Coronary artery (tissue), 2 donors: ENCODE measurements around the gene IL2RA.

Experiments
- DNase-seq: peaks from one replicate; pipeline ENCODE4 v3.0.0-alpha.2; 2017; ENCODE audit warnings: low spot score
- H3K27ac ChIP-seq, 2 donors: fragments of 200-600 bp; sonication (generic); one replicate each; pipeline ENCODE4 v1.5.1; 2016 to 2019
- H3K4me3 ChIP-seq: fragments of 200-600 bp; sonication (generic); 2 replicates; pipeline ENCODE4 v1.5.1; 2016; ENCODE audit warnings: mild to moderate bottlenecking, moderate library complexity
- TF ChIP-seq, protein P1 (sequence below): fragments of 200-600 bp; sonication (generic); IDR thresholded peaks from one replicate; pipeline ENCODE4 v1.5.1; 2019; ENCODE audit warnings: antibody characterized with exemption

Gene IL2RA

GRCh38 chr10:6030217-6030616, 31.9 kb downstream of the IL2RA start:
- DNase-seq: no peak
- no peak overlapping the region for H3K4me3 ChIP-seq
- H3K27ac ChIP-seq: no peak overlapping the region
- TF ChIP-seq, protein P1, sequence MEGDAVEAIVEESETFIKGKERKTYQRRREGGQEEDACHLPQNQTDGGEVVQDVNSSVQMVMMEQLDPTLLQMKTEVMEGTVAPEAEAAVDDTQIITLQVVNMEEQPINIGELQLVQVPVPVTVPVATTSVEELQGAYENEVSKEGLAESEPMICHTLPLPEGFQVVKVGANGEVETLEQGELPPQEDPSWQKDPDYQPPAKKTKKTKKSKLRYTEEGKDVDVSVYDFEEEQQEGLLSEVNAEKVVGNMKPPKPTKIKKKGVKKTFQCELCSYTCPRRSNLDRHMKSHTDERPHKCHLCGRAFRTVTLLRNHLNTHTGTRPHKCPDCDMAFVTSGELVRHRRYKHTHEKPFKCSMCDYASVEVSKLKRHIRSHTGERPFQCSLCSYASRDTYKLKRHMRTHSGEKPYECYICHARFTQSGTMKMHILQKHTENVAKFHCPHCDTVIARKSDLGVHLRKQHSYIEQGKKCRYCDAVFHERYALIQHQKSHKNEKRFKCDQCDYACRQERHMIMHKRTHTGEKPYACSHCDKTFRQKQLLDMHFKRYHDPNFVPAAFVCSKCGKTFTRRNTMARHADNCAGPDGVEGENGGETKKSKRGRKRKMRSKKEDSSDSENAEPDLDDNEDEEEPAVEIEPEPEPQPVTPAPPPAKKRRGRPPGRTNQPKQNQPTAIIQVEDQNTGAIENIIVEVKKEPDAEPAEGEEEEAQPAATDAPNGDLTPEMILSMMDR: no peak

DNA sequence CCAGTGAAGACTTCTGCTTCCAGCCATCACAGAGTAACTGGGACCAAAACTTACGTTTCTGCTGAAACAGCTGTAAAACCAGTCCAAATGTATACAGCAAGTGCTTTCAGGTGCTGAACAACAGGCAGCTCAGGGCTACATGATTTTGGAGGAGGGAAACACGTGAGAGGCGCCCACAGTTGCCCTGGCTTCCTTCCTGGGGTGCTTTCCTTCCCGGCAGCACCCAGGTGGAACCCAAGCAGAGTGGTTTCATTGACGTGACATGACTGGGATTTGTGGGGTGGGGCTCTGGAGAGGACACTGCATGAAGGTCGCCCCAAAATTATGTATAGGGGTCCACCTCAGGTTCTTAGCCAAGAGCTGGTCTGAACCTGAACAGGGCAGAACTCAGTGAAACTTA, 34.2 kb downstream of the IL2RA start:
- H3K4me3 ChIP-seq: no peak overlapping the region
- H3K27ac ChIP-seq: no peak overlapping the region
- no peak for DNase-seq
- TF ChIP-seq, protein P1: no peak

- Histone ChIP-seq H3K27ac (no peak overlapping the region), H3K4me3 (no peak overlapping the region)
- no peak for DNase-seq
- TF ChIP-seq, protein P1: no peak
Observed at GRCh38 chr10:6025683-6026255, 36.4 kb downstream of the IL2RA start.

DNA sequence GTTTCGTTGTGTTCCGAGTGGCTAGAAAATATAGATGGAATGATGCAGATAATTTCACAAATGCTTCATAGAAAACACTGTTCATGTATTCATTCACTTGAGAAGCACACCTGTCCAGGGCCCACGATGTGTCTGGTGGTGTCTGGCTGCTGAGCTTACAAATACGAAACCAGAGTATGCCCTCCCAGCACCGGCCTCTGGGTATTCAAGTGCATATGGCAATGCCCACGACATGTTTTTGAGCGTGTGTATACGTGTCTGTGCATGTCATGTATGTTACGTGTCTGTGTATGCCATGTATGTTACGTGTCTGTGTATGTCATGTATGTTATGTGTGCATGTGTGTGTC, 37.9 kb downstream of the IL2RA start:
- Histone ChIP-seq H3K4me3 (no peak overlapping the region), H3K27ac (no peak overlapping the region)
- TF ChIP-seq, protein P1: no peak
- DNase-seq: no peak

- no peak overlapping the region for H3K27ac ChIP-seq
Observed at GRCh38 chr10:6023661-6024333, 38.4 kb downstream of the IL2RA start.

DNA sequence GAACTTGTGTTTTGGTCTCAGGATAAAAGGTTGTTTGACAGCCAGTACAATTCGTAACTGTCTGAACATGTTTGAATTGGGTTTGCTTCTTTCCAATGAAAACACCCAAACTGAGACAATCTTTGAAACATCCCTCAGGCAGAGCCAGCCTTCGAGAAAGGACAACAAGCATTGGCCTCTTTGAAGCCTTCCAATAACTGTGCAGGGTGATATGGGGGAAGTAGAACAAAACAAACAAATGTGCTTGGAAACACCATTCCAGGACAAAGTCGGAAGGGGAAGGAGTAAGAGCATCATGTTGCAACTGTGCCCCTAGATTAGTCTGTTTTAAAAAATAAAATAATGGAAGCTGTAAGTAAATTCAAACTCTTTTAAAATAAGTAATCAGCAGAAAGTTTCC, 39.5 kb downstream of the IL2RA start:
- TF ChIP-seq, protein P1: no peak
- H3K4me3 ChIP-seq: no peak overlapping the region

More at GRCh38 chr10:6023661-6024333, 38.4 kb downstream of the IL2RA start:
- TF ChIP-seq, protein P1: no peak
- DNase-seq: no peak
- no peak overlapping the region for H3K4me3 ChIP-seq

DNA sequence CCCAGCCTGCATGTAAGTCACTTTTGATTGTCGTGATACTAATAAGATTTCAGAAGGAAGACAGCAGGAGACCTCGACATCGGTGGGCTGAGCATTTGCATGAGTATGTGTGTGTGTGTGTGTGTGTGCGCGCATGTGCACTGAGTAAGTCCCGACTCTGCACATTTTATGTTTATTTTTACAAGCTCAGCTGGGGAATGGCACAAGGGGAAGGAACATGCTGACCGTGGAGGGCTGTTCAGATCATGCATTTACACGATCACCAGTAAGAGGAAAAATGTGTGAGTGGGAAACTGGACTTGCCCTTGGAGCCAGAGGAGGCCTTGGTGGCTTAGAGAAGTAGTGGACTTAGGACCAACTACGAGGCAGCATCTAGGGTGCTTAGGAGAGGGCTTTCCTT, 41.3 kb downstream of the IL2RA start:
- TF ChIP-seq, protein P1: no peak
- Histone ChIP-seq H3K4me3 (no peak overlapping the region), H3K27ac (no peak overlapping the region)
- no peak for DNase-seq

More for the DNA sequence above, 39.5 kb downstream of the IL2RA start:
- no peak for DNase-seq
- H3K27ac ChIP-seq: peak overlapping the region in 1 of 2 donors; percentile 9
